PC-3 (cell line): Measurements from ENCODE around the gene SPATA2. TPM values are rescaled to one million over a fixed set of nuclear protein-coding genes. Genes with fewer than 3 reads are reported as not detected.
"Not testable (repeated sequence)": the region's sequence is repeated elsewhere in the genome, so short reads cannot be mapped to it uniquely, and the experiment has no call there.

Source experiments
- ATAC-seq: fragments of 200-7000 bp; cut with Tn5 transposase; 2 replicates; pipeline ENCODE4 v1.9.1; 2020; ENCODE audit warnings: mild to moderate bottlenecking, moderate library complexity
- Bru-seq: library from RNA; stranded (reverse); fragments of 400-500 nt; gene quantifications from one replicate; lab custom pipeline; 2021; lab: Mats Ljungman, UMichigan
- BruChase-seq, 2 experiments: library from RNA; stranded (reverse); fragments of 400-500 nt; gene quantifications; one replicate each; lab custom pipeline; 2021; lab: Mats Ljungman, UMichigan
- BruUV-seq: library from RNA; stranded (reverse); fragments of 400-500 nt; replicated peaks from 2 replicates; lab custom pipeline; 2021; lab: Mats Ljungman, UMichigan
- CTCF ChIA-PET: fragments of 300-600 bp; sonication (Branson Sonifier 250); formaldehyde crosslinking; loops from one replicate; lab custom pipeline; 2022; ENCODE audit warnings: antibody characterized with exemption; lab: Charles Lee
- POLR2A ChIA-PET: fragments of 300-600 bp; sonication (Branson Sonifier 250); formaldehyde crosslinking; loops from one replicate; lab custom pipeline; 2022; ENCODE audit warnings: antibody characterized with exemption; ENCODE audit not compliant: unreplicated experiment; lab: Charles Lee
- DNase-seq: peaks from one replicate; pipeline ENCODE4 v3.0.0-alpha.2; 2015
- H2AFZ ChIP-seq: fragments of 300-600 bp; sonication (generic); 2 replicates; pipeline ENCODE4 v1.6.0; 2016; ENCODE audit warnings: antibody characterized with exemption, low read length
- H3F3A ChIP-seq: fragments of 300-600 bp; sonication (generic); one replicate; pipeline ENCODE4 v1.6.0; 2017; ENCODE audit warnings: antibody characterized with exemption, low read length, control low read depth, mild to moderate bottlenecking; ENCODE audit not compliant: unreplicated experiment
- H3K27ac ChIP-seq: fragments of 300-600 bp; sonication (generic); 2 replicates; pipeline ENCODE4 v1.5.1; 2016; ENCODE audit warnings: mild to moderate bottlenecking, low read length
- H3K27me3 ChIP-seq: fragments of 300-600 bp; sonication (generic); 2 replicates; pipeline ENCODE4 v1.6.1; 2016; ENCODE audit warnings: low read length, mixed read lengths
- H3K36me3 ChIP-seq: fragments of 300-600 bp; sonication (generic); 2 replicates; pipeline ENCODE4 v1.6.1; 2016; ENCODE audit warnings: low read depth, mixed run types, low read length, mixed read lengths
- H3K4me1 ChIP-seq: fragments of 300-600 bp; sonication (generic); 2 replicates; pipeline ENCODE4 v1.5.1; 2016; ENCODE audit warnings: low read length; ENCODE audit not compliant: insufficient read depth
- H3K4me2 ChIP-seq: fragments of 300-600 bp; sonication (generic); 2 replicates; pipeline ENCODE4 v1.6.0; 2016; ENCODE audit warnings: low read length
- H3K4me3 ChIP-seq: fragments of 300-600 bp; sonication (generic); 2 replicates; pipeline ENCODE4 v1.5.1; 2016; ENCODE audit warnings: mild to moderate bottlenecking, low read length, mixed read lengths
- H3K79me2 ChIP-seq: fragments of 300-600 bp; sonication (generic); 2 replicates; pipeline ENCODE4 v1.6.1; 2017; ENCODE audit warnings: low read length, mixed read lengths
- H3K9ac ChIP-seq: fragments of 300-600 bp; sonication (generic); 2 replicates; pipeline ENCODE4 v1.6.0; 2016; ENCODE audit warnings: mild to moderate bottlenecking, low read length
- H3K9me2 ChIP-seq: fragments of 300-600 bp; sonication (generic); replicated peaks from 2 replicates; pipeline ENCODE4 v1.6.1; 2016; ENCODE audit warnings: mixed run types, low read length, mixed read lengths
- H3K9me3 ChIP-seq: fragments of 300-600 bp; sonication (generic); 2 replicates; pipeline ENCODE4 v1.6.1; 2016; ENCODE audit warnings: low read length, mixed read lengths
- H4K20me1 ChIP-seq: fragments of 300-600 bp; sonication (generic); 2 replicates; pipeline ENCODE4 v1.6.1; 2016; ENCODE audit warnings: low read length, mixed read lengths
- EZH2 ChIP-seq: fragments of 300-600 bp; sonication (generic); IDR thresholded peaks from one replicate; pipeline ENCODE4 v1.6.1; 2017; ENCODE audit warnings: antibody characterized with exemption, mild to moderate bottlenecking, low read length; ENCODE audit not compliant: unreplicated experiment
- EZH2phosphoT487 ChIP-seq: fragments of 300-600 bp; sonication (generic); IDR thresholded peaks from 2 replicates; pipeline ENCODE4 v1.6.1; 2018; ENCODE audit warnings: mild to moderate bottlenecking, antibody characterized with exemption, low read length, borderline replicate concordance
- intact Hi-C: fragments of 100-400 bp; cut with micrococcal nuclease; formaldehyde crosslinking; loops from 2 replicates; pipeline ENCODE4 v1.9.0; 2023
- long read RNA-seq: library from polyadenylated mRNA; unstranded; transcript quantifications from one replicate; pipeline ENCODE4 v2.0.0, GENCODE V29; 2021; ENCODE audit not compliant: unreplicated experiment
- total RNA-seq: library from RNA; depleted of rRNA; stranded (reverse); fragments of >200 nt; gene quantifications from 2 replicates; pipeline ENCODE4 v1.2.3, GENCODE V29; 2014; rRNA removed
- TF ChIP-seq, protein P1 (sequence below): fragments of 300-600 bp; sonication (generic); conservative IDR thresholded peaks from 2 replicates; pipeline ENCODE4 v1.5.1; 2017; ENCODE audit warnings: antibody characterized with exemption, low read depth, mild to moderate bottlenecking, low read length

The SPATA2 gene, protein sequence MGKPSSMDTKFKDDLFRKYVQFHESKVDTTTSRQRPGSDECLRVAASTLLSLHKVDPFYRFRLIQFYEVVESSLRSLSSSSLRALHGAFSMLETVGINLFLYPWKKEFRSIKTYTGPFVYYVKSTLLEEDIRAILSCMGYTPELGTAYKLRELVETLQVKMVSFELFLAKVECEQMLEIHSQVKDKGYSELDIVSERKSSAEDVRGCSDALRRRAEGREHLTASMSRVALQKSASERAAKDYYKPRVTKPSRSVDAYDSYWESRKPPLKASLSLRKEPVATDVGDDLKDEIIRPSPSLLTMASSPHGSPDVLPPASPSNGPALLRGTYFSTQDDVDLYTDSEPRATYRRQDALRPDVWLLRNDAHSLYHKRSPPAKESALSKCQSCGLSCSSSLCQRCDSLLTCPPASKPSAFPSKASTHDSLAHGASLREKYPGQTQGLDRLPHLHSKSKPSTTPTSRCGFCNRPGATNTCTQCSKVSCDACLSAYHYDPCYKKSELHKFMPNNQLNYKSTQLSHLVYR
- 7.4 and 8.1 TPM in 2 replicates for total RNA-seq
- Bru-seq, nascent RNA, result percentile 75 among the genes with signal in this experiment
- percentile 78 among the genes with signal in this experiment for BruChase-seq, experiment 1, labeled RNA remaining after a 6-hour chase
- BruChase-seq, experiment 2, labeled RNA remaining after a 2-hour chase, result percentile 86 among the genes with signal in this experiment
- long read RNA-seq, full-length matches to known transcripts, result 25 of 46 reads
- long read RNA-seq, partial matches to known transcripts, result 4 of 46 reads
- long read RNA-seq, other reads (novel, unspliced or antisense), result 17 of 46 reads

DNA sequence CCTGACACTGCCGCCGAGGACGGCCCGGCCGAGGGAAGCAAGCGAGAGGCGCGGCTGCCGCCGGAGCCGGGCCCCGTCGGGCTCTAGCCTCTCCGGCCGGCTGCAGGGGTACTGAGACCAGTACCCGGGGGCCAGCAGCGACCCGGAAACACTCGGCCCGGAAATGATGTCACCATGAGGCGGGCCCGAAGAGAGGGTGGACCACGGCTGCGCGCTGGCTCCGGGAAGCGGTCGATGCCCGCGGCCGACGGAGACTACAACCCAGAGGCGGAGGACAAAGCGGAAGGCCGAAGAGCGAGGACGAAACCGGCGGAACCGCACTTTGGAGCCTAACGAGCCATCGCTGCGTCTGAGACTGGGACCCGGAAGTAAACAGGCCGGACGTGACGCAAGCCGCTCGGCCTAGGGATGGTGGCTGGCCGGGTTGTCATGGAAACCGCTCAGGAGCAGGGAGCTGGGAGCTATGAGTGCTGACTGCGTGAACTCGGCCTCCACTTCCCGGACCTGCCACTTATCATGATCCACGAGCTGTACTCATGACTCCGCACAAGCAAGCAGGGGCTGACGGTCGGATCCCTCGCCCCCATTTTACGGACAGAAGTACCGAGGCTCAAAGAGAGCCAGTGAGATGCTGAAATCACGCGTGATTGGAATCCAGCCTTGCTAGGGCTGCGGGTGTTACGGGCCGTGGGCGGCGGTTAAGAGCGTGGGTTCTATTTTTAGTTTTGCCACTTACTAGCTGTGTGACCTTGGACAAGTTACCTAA, at the start of gene SPATA2:
Gene SPATA2 (minus strand): TSS at position 150 of the 766 bp plus-strand sequence. CDS start 7,039 bp downstream, outside the sequence.
- peak; percentile 96 for DNase-seq
- ATAC-seq, result peak; percentile 88
- Histone ChIP-seq H4K20me1 (peaks cover 18% of the 10 kb centered on the region), H3K27me3 (no peaks in the 10 kb centered on the region), H2AFZ (peak within 1 kb of the TSS; percentile 98), H3K27ac (peak within 1 kb of the TSS; percentile 96), H3K4me1 (peaks cover 23% of the 10 kb centered on the region), H3K9ac (peak within 1 kb of the TSS; percentile 96), H3K79me2 (peaks cover 53% of the 10 kb centered on the region), H3F3A (no peaks in the 10 kb centered on the region), H3K9me3 (no peaks in the 10 kb centered on the region), H3K4me3 (peak within 1 kb of the TSS; percentile 81), H3K9me2 (no peaks in the 10 kb centered on the region), H3K36me3 (no peaks in the 10 kb centered on the region), H3K4me2 (peak within 1 kb of the TSS; percentile 98)
- ChIA-PET CTCF (interaction anchor here (0.6 to 1.5 kb wide), 3 partner anchors 30 to 374 kb away, joined by 3 read pairs; no protein-coding TSS in a partner anchor), POLR2A (interaction anchor here (0.5 to 1.3 kb wide), 5 partner anchors 17 to 857 kb away, joined by 3 to 4 read pairs (median 4); no protein-coding TSS in a partner anchor)
- TF ChIP-seq EZH2, result no peak
- TF ChIP-seq, protein P1, sequence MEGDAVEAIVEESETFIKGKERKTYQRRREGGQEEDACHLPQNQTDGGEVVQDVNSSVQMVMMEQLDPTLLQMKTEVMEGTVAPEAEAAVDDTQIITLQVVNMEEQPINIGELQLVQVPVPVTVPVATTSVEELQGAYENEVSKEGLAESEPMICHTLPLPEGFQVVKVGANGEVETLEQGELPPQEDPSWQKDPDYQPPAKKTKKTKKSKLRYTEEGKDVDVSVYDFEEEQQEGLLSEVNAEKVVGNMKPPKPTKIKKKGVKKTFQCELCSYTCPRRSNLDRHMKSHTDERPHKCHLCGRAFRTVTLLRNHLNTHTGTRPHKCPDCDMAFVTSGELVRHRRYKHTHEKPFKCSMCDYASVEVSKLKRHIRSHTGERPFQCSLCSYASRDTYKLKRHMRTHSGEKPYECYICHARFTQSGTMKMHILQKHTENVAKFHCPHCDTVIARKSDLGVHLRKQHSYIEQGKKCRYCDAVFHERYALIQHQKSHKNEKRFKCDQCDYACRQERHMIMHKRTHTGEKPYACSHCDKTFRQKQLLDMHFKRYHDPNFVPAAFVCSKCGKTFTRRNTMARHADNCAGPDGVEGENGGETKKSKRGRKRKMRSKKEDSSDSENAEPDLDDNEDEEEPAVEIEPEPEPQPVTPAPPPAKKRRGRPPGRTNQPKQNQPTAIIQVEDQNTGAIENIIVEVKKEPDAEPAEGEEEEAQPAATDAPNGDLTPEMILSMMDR, result no peak
- no peak for TF ChIP-seq EZH2phosphoT487
- intact Hi-C loops, result loop anchor here (1.0 kb wide), 1 partner anchor 13 kb away; no protein-coding TSS in a partner anchor
- BruUV-seq, result TSS peak; percentile 81

DNA sequence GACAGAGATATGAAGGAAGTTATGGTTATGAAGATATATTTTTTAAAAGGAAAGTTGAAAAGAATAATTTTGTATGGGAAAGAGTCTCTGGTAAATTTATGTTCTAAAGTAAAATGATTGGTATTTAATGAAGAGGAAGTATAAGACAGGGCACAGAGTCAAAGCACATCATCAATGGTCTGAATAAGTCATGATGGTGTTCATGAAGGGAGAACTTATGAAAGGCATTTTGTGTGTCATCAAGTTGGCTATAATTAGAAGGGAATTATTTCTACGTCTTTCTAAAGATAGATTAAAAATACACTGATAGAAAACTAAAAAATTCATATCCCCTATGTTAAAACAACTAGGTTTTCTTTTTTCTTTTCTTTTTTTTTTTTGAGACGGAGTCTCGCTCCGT, 46.1 kb upstream of the SPATA2 start:
- intact Hi-C loops, result no loop called here
- CTCF ChIA-PET, result no interaction called here
- no peak for DNase-seq

DNA sequence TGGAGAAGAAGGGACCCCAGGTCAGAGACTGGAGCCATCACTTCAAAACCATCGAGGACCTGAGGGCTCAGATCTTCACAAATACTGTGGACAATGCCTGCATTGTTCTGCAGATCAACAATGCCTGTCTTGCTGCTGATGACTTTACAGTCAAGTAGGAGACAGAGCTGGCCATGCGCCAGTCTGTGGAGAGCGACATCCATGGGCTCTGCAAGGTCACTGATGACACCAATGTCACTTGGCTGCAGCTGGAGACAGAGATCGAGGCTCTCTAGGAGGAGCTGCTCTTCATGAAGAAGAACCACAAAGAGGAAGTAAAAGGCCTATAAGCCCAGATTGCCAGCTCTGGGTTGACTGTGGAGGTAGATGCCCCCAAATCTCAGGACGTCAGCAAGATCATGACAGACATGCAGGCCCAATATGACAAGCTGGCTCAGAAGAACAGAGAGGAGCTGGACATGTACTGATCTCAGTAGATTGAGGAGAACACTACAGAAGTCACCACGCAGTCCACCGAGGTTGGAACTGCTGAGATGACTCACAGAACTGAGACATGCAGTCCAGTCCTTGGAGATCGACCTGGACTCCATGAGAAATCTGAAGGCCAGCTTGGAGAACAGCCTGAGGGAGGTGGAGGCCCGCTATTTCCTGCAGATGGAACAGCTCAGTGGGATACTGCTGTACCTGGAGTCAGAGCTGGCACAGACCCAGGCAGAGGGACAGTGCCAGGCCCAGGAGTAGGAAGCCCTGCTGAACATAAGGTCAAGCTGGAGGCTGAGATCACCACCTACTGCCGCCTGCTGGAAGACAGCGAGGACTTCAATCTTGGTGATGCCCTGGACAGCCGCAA, 42.0 kb upstream of the SPATA2 start:
- CTCF ChIA-PET, BruUV-seq: not testable (repeated sequence)
- H3K36me3 ChIP-seq, result peaks cover 33% of the 10 kb centered on the region

More for the DNA sequence above, 46.1 kb upstream of the SPATA2 start:
- Histone ChIP-seq H3K9me2 (no peaks in the 10 kb centered on the region), H3K79me2 (no peaks in the 10 kb centered on the region), H3K4me1 (0 out of 2 replicates have a peak, but pooled peaks cover 8% of the 10 kb centered on the region), H3K27ac (no peak overlapping the region), H2AFZ (no peak overlapping the region), H3K4me2 (no peak overlapping the region), H3K4me3 (no peak overlapping the region), H3F3A (no peaks in the 10 kb centered on the region), H3K27me3 (no peaks in the 10 kb centered on the region), H4K20me1 (no peaks in the 10 kb centered on the region), H3K9me3 (no peaks in the 10 kb centered on the region), H3K9ac (no peak overlapping the region), H3K36me3 (peaks cover 8% of the 10 kb centered on the region; the same call in 1 of the 2 replicates)
- no peak for ATAC-seq
- no peak for TF ChIP-seq EZH2phosphoT487
- no peak for TF ChIP-seq EZH2
- TF ChIP-seq, protein P1, result no peak
- BruUV-seq, result no TSS peak
- POLR2A ChIA-PET, result no interaction called here

More for the DNA sequence above, 42.0 kb upstream of the SPATA2 start:
- intact Hi-C loops, H3K9ac ChIP-seq, H3K27ac ChIP-seq, H3K4me3 ChIP-seq, H3K9me2 ChIP-seq, H3K79me2 ChIP-seq, H3K27me3 ChIP-seq, H3F3A ChIP-seq, H3K4me1 ChIP-seq, H3K4me2 ChIP-seq, H2AFZ ChIP-seq, ATAC-seq, H4K20me1 ChIP-seq, H3K9me3 ChIP-seq, POLR2A ChIA-PET: not testable (repeated sequence)
- peak; percentile 23 for DNase-seq
